GM12873 (cell line): ENCODE data around the gene SETD5.

Source experiments
- TF ChIP-seq, protein P1 (sequence below): IDR thresholded peaks from 2 replicates; pipeline ENCODE4 v1.5.1; 2012; ENCODE audit warnings: low read depth, mild to moderate bottlenecking, moderate library complexity, low read length, control low read depth; ENCODE audit not compliant: insufficient read depth; ENCODE audit errors: missing control alignments

The SETD5 gene

DNA sequence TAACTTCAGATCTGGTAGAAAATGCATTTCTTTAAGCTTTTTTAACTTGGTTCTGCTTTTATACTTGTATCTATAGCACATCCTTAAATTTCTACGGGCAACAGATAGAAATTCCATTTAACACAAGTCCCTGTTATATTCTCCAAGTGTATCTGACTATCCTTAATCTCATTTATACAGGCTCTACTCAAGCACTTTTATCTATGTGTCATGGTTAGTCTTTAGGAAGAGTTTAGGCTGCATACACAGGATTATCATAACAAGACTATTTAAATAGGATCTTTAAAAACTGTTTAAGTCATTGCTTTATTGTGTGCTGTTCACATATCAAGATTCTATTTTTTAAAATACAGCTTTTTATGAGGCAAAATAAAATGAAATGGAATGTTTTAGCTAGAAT, 52.7 kb downstream of the SETD5 start:
- TF ChIP-seq, protein P1, sequence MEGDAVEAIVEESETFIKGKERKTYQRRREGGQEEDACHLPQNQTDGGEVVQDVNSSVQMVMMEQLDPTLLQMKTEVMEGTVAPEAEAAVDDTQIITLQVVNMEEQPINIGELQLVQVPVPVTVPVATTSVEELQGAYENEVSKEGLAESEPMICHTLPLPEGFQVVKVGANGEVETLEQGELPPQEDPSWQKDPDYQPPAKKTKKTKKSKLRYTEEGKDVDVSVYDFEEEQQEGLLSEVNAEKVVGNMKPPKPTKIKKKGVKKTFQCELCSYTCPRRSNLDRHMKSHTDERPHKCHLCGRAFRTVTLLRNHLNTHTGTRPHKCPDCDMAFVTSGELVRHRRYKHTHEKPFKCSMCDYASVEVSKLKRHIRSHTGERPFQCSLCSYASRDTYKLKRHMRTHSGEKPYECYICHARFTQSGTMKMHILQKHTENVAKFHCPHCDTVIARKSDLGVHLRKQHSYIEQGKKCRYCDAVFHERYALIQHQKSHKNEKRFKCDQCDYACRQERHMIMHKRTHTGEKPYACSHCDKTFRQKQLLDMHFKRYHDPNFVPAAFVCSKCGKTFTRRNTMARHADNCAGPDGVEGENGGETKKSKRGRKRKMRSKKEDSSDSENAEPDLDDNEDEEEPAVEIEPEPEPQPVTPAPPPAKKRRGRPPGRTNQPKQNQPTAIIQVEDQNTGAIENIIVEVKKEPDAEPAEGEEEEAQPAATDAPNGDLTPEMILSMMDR, result no peak

DNA sequence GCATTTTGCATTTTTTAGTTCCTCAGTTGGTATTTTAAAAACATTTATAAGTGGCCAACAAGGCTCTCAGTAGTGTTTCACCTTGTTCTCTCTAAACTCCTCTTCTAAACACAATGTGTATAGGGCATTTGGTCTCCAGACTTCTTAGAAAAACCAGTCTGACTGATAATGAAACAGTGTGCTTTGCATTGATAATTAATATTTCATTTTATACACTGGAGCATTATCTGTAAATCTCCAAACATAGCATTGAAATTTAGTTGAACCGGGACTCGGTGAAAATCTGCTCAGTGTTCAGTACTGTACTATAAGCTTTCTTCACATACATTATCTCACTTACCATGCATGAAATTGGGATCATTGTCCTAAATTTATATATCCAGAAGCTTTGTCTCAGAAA, 53.6 kb downstream of the SETD5 start:
- TF ChIP-seq, protein P1, result no peak

DNA sequence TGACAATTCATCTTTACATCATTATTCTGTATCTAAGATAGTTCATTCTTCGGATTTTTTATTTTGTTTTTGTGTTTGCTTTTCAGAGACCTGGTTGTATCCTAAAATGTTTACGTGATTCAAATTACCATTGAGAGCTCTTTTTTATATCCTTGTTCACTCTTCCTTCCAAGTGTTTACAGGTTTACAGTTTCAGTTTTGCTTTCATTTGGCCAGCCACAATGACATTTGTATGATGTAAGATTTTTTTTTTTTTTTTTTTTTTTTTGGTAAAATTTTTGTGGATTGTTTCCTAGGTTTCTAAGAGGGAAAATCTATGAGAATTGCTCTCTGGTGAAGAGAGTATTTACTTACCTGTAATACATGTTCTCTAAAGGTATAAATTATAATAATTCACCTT, 55.0 kb downstream of the SETD5 start:
- TF ChIP-seq, protein P1, result no peak

DNA sequence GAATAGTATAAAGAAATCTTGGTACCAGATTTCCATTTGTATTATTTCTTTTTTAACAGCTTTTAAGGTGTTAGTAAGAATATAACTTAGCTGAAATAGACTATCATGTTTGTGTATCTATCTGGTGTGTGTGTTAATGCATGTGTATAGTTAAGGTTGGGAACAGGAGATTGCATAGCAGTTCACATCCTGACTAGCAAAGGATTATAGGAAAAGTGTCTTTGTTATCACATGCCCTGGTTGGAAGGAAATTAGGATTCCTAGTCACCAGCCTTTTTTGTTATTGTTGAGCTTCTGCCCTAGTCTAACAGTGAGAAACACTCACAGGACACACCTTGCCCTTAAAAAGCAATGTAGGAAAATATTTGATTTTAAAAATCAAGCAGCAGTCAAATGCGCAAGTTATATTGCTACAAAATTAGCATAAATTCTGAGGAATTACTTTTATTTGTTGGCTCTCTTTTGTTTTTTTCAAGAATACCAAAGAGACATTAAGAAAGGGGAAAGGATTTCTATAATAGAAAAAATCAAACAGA, 58.2 kb downstream of the SETD5 start:
- TF ChIP-seq, protein P1, result no peak

DNA sequence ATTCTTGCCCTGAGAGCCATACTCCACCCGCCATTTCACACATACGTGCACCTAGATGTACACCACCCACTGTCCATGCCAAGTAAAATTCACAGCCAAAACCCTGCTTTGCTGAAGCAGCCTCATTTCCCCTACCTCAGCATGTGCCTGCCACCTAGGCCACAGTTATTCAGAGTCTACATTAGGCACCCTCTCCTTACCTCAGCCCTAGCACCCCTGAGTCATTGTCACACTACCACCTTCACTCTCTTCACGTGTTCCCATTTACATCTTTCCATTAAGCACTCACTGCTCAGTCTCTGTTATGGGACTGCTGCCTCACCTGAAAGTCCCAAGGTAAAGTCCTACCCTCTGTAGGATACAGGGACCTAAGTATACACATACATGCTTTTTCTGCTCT, 70.0 kb downstream of the SETD5 start:
- TF ChIP-seq, protein P1, result no peak

DNA sequence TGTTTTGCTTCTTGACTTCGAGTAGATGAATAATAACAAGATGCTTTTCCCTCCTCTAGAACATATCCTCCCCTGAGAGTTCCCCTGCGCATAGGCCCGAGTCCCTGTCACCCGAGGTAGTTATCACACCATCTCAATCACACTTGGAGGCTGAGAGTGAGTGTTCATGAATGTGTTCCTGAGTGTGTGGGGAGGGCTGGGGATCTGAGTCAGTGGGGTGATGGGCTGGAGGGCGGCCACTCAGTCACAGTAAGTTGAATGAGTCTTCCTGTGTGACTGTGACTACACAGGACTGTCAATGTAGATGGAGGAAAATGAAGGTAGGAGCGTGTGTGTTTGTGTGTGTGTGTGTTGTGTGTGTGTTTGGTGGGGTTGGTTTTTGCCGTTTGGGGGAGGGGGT, 71.0 kb downstream of the SETD5 start:
- TF ChIP-seq, protein P1, result no peak

DNA sequence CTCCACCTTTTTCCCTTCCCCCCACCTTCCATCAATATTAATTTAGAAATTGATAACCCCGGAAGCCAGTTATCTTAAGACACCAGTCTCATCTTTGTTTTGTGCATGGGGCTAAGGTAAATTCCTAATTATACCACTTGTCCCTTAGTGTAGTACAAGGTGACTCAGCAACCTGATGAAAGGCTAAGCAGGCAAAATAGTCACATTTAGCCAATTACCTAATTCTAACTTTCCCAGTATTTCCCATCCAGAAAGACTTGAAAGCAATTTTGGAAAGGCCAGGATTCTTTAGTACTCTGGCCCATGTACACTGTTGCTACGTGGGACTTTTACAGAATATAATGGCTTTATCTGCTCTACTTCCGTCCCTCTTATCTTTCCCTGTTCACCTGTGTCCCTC, 72.6 kb downstream of the SETD5 start:
- TF ChIP-seq, protein P1, result no peak
